ENCODE results near the gene PGAP6. TPM values are rescaled to one million over a fixed set of nuclear protein-coding genes. Genes with fewer than 3 reads are reported as not detected.

Gene PGAP6
- total RNA-seq, 1 donor from 2014 or later, result 11.0 TPM

- Histone ChIP-seq H3K4me3 (ENCODE audit: low read length in 3 of 3) (no peak overlapping the region), H3K9me3 (ENCODE audit: control insufficient read depth in 3 of 3, low read length in 3 of 3) (no peaks in the 10 kb centered on the region), H3K9ac (ENCODE audit: low read depth in 1 of 3, low read length in 3 of 3) (no peak overlapping the region), H3K27ac (ENCODE audit: low read depth, low read length) (no peak overlapping the region), H3K27me3 (ENCODE audit: control insufficient read depth in 3 of 3, insufficient read depth in 3 of 3, low read length in 3 of 3) (peaks cover 18 to 26% (median 20%) of the 10 kb centered on the region in 3 donors), H3K4me1 (ENCODE audit: control insufficient read depth in 3 of 3, insufficient read depth in 3 of 3, low read length in 3 of 3) (peaks cover 0 to 4% (median 0%) of the 10 kb centered on the region in 3 donors), H3K36me3 (ENCODE audit: control insufficient read depth in 3 of 3, insufficient read depth in 3 of 3, low read length in 3 of 3) (peaks cover 0 to 1% (median 0%) of the 10 kb centered on the region in 3 donors)
Observed at GRCh38 chr16:361341-361871, 20.4 kb downstream of the PGAP6 start.

- Histone ChIP-seq H3K9me3 (ENCODE audit: control insufficient read depth in 3 of 3, low read length in 3 of 3) (no peaks in the 10 kb centered on the region), H3K27me3 (ENCODE audit: control insufficient read depth in 3 of 3, insufficient read depth in 3 of 3, low read length in 3 of 3) (peaks cover 18 to 26% (median 20%) of the 10 kb centered on the region in 3 donors), H3K27ac (ENCODE audit: low read depth, low read length) (no peak overlapping the region), H3K36me3 (ENCODE audit: control insufficient read depth in 3 of 3, insufficient read depth in 3 of 3, low read length in 3 of 3) (no peaks in the 10 kb centered on the region), H3K4me1 (ENCODE audit: control insufficient read depth in 3 of 3, insufficient read depth in 3 of 3, low read length in 3 of 3) (peaks cover 0 to 4% (median 0%) of the 10 kb centered on the region in 3 donors), H3K9ac (ENCODE audit: low read depth in 1 of 3, low read length in 3 of 3) (no peak overlapping the region), H3K4me3 (ENCODE audit: low read length in 3 of 3) (no peak overlapping the region)
Observed at GRCh38 chr16:360698-361336, 21.0 kb downstream of the PGAP6 start.

GRCh38 chr16:359871-360697, 21.7 kb downstream of the PGAP6 start:
- Histone ChIP-seq H3K27me3 (ENCODE audit: control insufficient read depth in 3 of 3, insufficient read depth in 3 of 3, low read length in 3 of 3) (peaks cover 18 to 26% (median 20%) of the 10 kb centered on the region in 3 donors), H3K4me3 (ENCODE audit: low read length in 3 of 3) (no peak overlapping the region), H3K27ac (ENCODE audit: low read depth, low read length) (no peak overlapping the region), H3K9ac (ENCODE audit: low read depth in 1 of 3, low read length in 3 of 3) (no peak overlapping the region), H3K36me3 (ENCODE audit: control insufficient read depth in 3 of 3, insufficient read depth in 3 of 3, low read length in 3 of 3) (no peaks in the 10 kb centered on the region), H3K4me1 (ENCODE audit: control insufficient read depth in 3 of 3, insufficient read depth in 3 of 3, low read length in 3 of 3) (peaks cover 0 to 4% (median 0%) of the 10 kb centered on the region in 3 donors), H3K9me3 (ENCODE audit: control insufficient read depth in 3 of 3, low read length in 3 of 3) (no peaks in the 10 kb centered on the region)

- peaks cover 0 to 4% (median 0%) of the 10 kb centered on the region in 3 donors for H3K4me1 ChIP-seq (ENCODE audit: control insufficient read depth in 3 of 3, insufficient read depth in 3 of 3, low read length in 3 of 3)
- no peak overlapping the region for H3K27ac ChIP-seq (ENCODE audit: low read depth, low read length)
- H3K9me3 ChIP-seq (ENCODE audit: control insufficient read depth in 3 of 3, low read length in 3 of 3), result no peaks in the 10 kb centered on the region
- no peaks in the 10 kb centered on the region for H3K36me3 ChIP-seq (ENCODE audit: control insufficient read depth in 3 of 3, insufficient read depth in 3 of 3, low read length in 3 of 3)
- H3K27me3 ChIP-seq (ENCODE audit: control insufficient read depth in 3 of 3, insufficient read depth in 3 of 3, low read length in 3 of 3), result peaks cover 11 to 21% (median 15%) of the 10 kb centered on the region in 3 donors
- no peak overlapping the region for H3K4me3 ChIP-seq (ENCODE audit: low read length in 3 of 3)
- H3K9ac ChIP-seq (ENCODE audit: low read depth in 1 of 3, low read length in 3 of 3), result no peak overlapping the region
Observed at GRCh38 chr16:359067-359763, 22.6 kb downstream of the PGAP6 start.

GRCh38 chr16:356741-357140, 25.0 kb downstream of the PGAP6 start:
- Histone ChIP-seq H3K27ac (ENCODE audit: low read depth, low read length) (no peak overlapping the region), H3K4me3 (ENCODE audit: low read length in 3 of 3) (no peak overlapping the region), H3K9me3 (ENCODE audit: control insufficient read depth in 3 of 3, low read length in 3 of 3) (no peaks in the 10 kb centered on the region)

GRCh38 chr16:354971-355461, 26.8 kb downstream of the PGAP6 start:
- no peaks in the 10 kb centered on the region for H3K9me3 ChIP-seq (ENCODE audit: control insufficient read depth in 3 of 3, low read length in 3 of 3)
- no peak overlapping the region for H3K4me3 ChIP-seq (ENCODE audit: low read length in 3 of 3)
- peaks cover 0 to 3% (median 0%) of the 10 kb centered on the region in 3 donors for H3K27me3 ChIP-seq (ENCODE audit: control insufficient read depth in 3 of 3, insufficient read depth in 3 of 3, low read length in 3 of 3)
- H3K9ac ChIP-seq (ENCODE audit: low read depth in 1 of 3, low read length in 3 of 3), result no peak overlapping the region
- peaks cover 0 to 5% (median 4%) of the 10 kb centered on the region in 3 donors for H3K36me3 ChIP-seq (ENCODE audit: control insufficient read depth in 3 of 3, insufficient read depth in 3 of 3, low read length in 3 of 3)
- peaks cover 5 to 9% (median 9%) of the 10 kb centered on the region in 3 donors for H3K4me1 ChIP-seq (ENCODE audit: control insufficient read depth in 3 of 3, insufficient read depth in 3 of 3, low read length in 3 of 3)
- no peak overlapping the region for H3K27ac ChIP-seq (ENCODE audit: low read depth, low read length)

More at GRCh38 chr16:356741-357140, 25.0 kb downstream of the PGAP6 start:
- peaks cover 0 to 4% (median under 1%) of the 10 kb centered on the region in 3 donors for H3K4me1 ChIP-seq (ENCODE audit: control insufficient read depth in 3 of 3, insufficient read depth in 3 of 3, low read length in 3 of 3)
- H3K36me3 ChIP-seq (ENCODE audit: control insufficient read depth in 3 of 3, insufficient read depth in 3 of 3, low read length in 3 of 3), result no peaks in the 10 kb centered on the region
- H3K27me3 ChIP-seq (ENCODE audit: control insufficient read depth in 3 of 3, insufficient read depth in 3 of 3, low read length in 3 of 3), result peaks cover 0 to 6% (median 3%) of the 10 kb centered on the region in 3 donors
- H3K9ac ChIP-seq (ENCODE audit: low read depth in 1 of 3, low read length in 3 of 3), result no peak overlapping the region

GRCh38 chr16:354291-354881, 27.4 kb downstream of the PGAP6 start:
- Histone ChIP-seq H3K4me3 (ENCODE audit: low read length in 3 of 3) (no peak overlapping the region), H3K9me3 (ENCODE audit: control insufficient read depth in 3 of 3, low read length in 3 of 3) (no peaks in the 10 kb centered on the region), H3K27ac (ENCODE audit: low read depth, low read length) (no peak overlapping the region), H3K36me3 (ENCODE audit: control insufficient read depth in 3 of 3, insufficient read depth in 3 of 3, low read length in 3 of 3) (peaks cover 0 to 5% (median 4%) of the 10 kb centered on the region in 3 donors), H3K4me1 (ENCODE audit: control insufficient read depth in 3 of 3, insufficient read depth in 3 of 3, low read length in 3 of 3) (peaks cover 5 to 9% (median 9%) of the 10 kb centered on the region in 3 donors), H3K9ac (ENCODE audit: low read depth in 1 of 3, low read length in 3 of 3) (no peak overlapping the region), H3K27me3 (ENCODE audit: control insufficient read depth in 3 of 3, insufficient read depth in 3 of 3, low read length in 3 of 3) (peaks cover 0 to 3% (median 0%) of the 10 kb centered on the region in 3 donors)

GRCh38 chr16:353404-354290, 28.1 kb downstream of the PGAP6 start:
- Histone ChIP-seq H3K9ac (ENCODE audit: low read depth in 1 of 3, low read length in 3 of 3) (peak overlapping the region in 2 of 3 donors; percentile 45 to 64), H3K36me3 (ENCODE audit: control insufficient read depth in 3 of 3, insufficient read depth in 3 of 3, low read length in 3 of 3) (peaks cover 0 to 5% (median 4%) of the 10 kb centered on the region in 3 donors), H3K4me1 (ENCODE audit: control insufficient read depth in 3 of 3, insufficient read depth in 3 of 3, low read length in 3 of 3) (peaks cover 5 to 9% (median 9%) of the 10 kb centered on the region in 3 donors), H3K27me3 (ENCODE audit: control insufficient read depth in 3 of 3, insufficient read depth in 3 of 3, low read length in 3 of 3) (peaks cover 0 to 3% (median 0%) of the 10 kb centered on the region in 3 donors), H3K4me3 (ENCODE audit: low read length in 3 of 3) (peak overlapping the region; percentile 23 to 58 (median 56)), H3K27ac (ENCODE audit: low read depth, low read length) (peak overlapping the region; percentile 19), H3K9me3 (ENCODE audit: control insufficient read depth in 3 of 3, low read length in 3 of 3) (no peaks in the 10 kb centered on the region)
